ENCODE data around the gene ZAP70. TPM values are rescaled to one million over a fixed set of nuclear protein-coding genes. Genes with fewer than 3 reads are reported as not detected.
"Not testable (repeated sequence)": the region's sequence is repeated elsewhere in the genome, so short reads cannot be mapped to it uniquely, and the experiment has no call there.

The ZAP70 gene
- total RNA-seq, 5 donors from 2014 or later (not counting 1 experiment from before 2014, with no cell fraction given) = 449 to 534 (median 468) TPM

DNA sequence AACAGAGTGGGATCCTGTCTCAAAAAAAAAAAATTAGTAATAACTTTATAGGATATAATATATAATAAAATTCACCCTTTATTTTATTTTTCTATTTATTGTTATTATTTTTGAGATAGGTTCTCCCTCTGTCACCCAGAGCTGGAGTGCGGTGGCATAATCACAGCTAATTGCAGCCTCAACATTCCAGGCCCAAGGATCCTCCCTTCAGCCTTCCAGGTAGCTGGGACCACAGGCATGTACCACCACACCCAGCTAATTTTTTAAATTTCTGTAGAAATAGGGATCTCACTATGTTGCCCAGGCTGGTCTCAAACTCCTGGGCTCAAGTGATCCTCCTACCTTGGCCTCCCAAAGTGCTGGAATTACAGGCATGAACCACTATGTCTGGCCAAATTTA lies 42.9 kb upstream of the ZAP70 start:
- no peak overlapping the region for H3K4me3 ChIP-seq (ENCODE audit: control insufficient read depth in 1 of 2, extremely low read depth in 1 of 2, low read length in 1 of 2)
- Mint-ChIP-seq H3K9me3 (no peaks in the 10 kb centered on the region), H3K27ac (no peak overlapping the region), H3K27me3 (no peaks in the 10 kb centered on the region), H3K36me3 (no peaks in the 10 kb centered on the region), H3K4me3 (no peak overlapping the region), H3K4me1 (peaks cover 0 to under 1% (median 0%) of the 10 kb centered on the region in 3 donors)
- WGBS (ENCODE audit: insufficient coverage) = no CpG with 5 or more reads among the region's 1 CpG
- H3K4me1 ChIP-seq (ENCODE audit: control insufficient read depth in 1 of 2, extremely low read depth in 1 of 2, insufficient read depth in 2 of 2, low read length in 2 of 2) = no peaks in the 10 kb centered on the region
- ChIA-PET CTCF (interaction anchor here in 1 of 2 donors (0.7 kb wide), 1 partner anchor 78 kb away, joined by 3 read pairs; no protein-coding TSS in a partner anchor), POLR2A (no interaction called here)
- H3K27me3 ChIP-seq (replicated peaks in 1 of 2; ENCODE audit: control insufficient read depth in 2 of 2, extremely low read depth in 1 of 2, insufficient read depth in 2 of 2, low read length in 1 of 2) = peaks cover 0 to 3% of the 10 kb centered on the region in 2 experiments
- no peaks in the 10 kb centered on the region for H3K9me3 ChIP-seq
- DNase-seq (no peak), ATAC-seq (replicated peaks in 1 of 4) (no peak)
- H3K27ac ChIP-seq (ENCODE audit: low read length) = no peak overlapping the region
- no peaks in the 10 kb centered on the region for H3K36me3 ChIP-seq (ENCODE audit: control insufficient read depth in 2 of 2, extremely low read depth in 1 of 2, insufficient read depth in 1 of 2, low read length in 1 of 2)

GRCh38 chr2:97671526-97671925 lies 41.9 kb upstream of the ZAP70 start:
- Histone ChIP-seq H3K27me3 (replicated peaks in 1 of 2; ENCODE audit: control insufficient read depth in 2 of 2, extremely low read depth in 1 of 2, insufficient read depth in 2 of 2, low read length in 1 of 2) (peaks cover 0 to 3% of the 10 kb centered on the region in 2 experiments), H3K36me3 (ENCODE audit: control insufficient read depth in 2 of 2, extremely low read depth in 1 of 2, insufficient read depth in 1 of 2, low read length in 1 of 2) (no peaks in the 10 kb centered on the region), H3K27ac (ENCODE audit: low read length) (no peak overlapping the region), H3K4me1 (ENCODE audit: control insufficient read depth in 1 of 2, extremely low read depth in 1 of 2, insufficient read depth in 2 of 2, low read length in 2 of 2) (no peaks in the 10 kb centered on the region), H3K9me3 (no peaks in the 10 kb centered on the region), H3K4me3 (ENCODE audit: control insufficient read depth in 1 of 2, extremely low read depth in 1 of 2, low read length in 1 of 2) (no peak overlapping the region)
- 92% methylated on average over 5 of the region's 7 CpGs for WGBS (ENCODE audit: insufficient coverage)
- no peaks in the 10 kb centered on the region for H3K4me1 Mint-ChIP-seq
- no peak for DNase-seq
- H3K9me3 Mint-ChIP-seq = no peaks in the 10 kb centered on the region
- H3K27ac Mint-ChIP-seq = no peak overlapping the region
- H3K36me3 Mint-ChIP-seq = no peaks in the 10 kb centered on the region
- no peak overlapping the region for H3K4me3 Mint-ChIP-seq
- ChIA-PET POLR2A (no interaction called here), CTCF (no interaction called here)
- ATAC-seq (replicated peaks in 1 of 4) = no peak
- no peaks in the 10 kb centered on the region for H3K27me3 Mint-ChIP-seq

GRCh38 chr2:97672606-97673140 lies 40.7 kb upstream of the ZAP70 start:
- DNase-seq; POLR2A ChIA-PET; H3K9me3 ChIP-seq; H3K4me1 Mint-ChIP-seq; H3K9me3 Mint-ChIP-seq; H3K36me3 ChIP-seq (ENCODE audit: control insufficient read depth in 2 of 2, extremely low read depth in 1 of 2, insufficient read depth in 1 of 2, low read length in 1 of 2); ATAC-seq (replicated peaks in 1 of 4); CTCF ChIA-PET; H3K27me3 ChIP-seq (replicated peaks in 1 of 2; ENCODE audit: control insufficient read depth in 2 of 2, extremely low read depth in 1 of 2, insufficient read depth in 2 of 2, low read length in 1 of 2); H3K27me3 Mint-ChIP-seq; H3K27ac Mint-ChIP-seq; H3K4me1 ChIP-seq (ENCODE audit: control insufficient read depth in 1 of 2, extremely low read depth in 1 of 2, insufficient read depth in 2 of 2, low read length in 2 of 2); H3K36me3 Mint-ChIP-seq; H3K4me3 ChIP-seq (ENCODE audit: control insufficient read depth in 1 of 2, extremely low read depth in 1 of 2, low read length in 1 of 2); H3K4me3 Mint-ChIP-seq; H3K27ac ChIP-seq (ENCODE audit: low read length): not testable (repeated sequence)
- WGBS (ENCODE audit: insufficient coverage) = 79% methylated on average over 3 of the region's 6 CpGs

GRCh38 chr2:97673182-97673914 lies 40.0 kb upstream of the ZAP70 start:
- Mint-ChIP-seq H3K4me3 (no peak overlapping the region), H3K27me3 (no peaks in the 10 kb centered on the region), H3K27ac (no peak overlapping the region), H3K9me3 (no peaks in the 10 kb centered on the region), H3K36me3 (peaks cover 2% of the 10 kb centered on the region), H3K4me1 (no peaks in the 10 kb centered on the region)
- ChIA-PET CTCF (no interaction called here), POLR2A (no interaction called here)
- Histone ChIP-seq H3K27me3 (replicated peaks in 1 of 2; ENCODE audit: control insufficient read depth in 2 of 2, extremely low read depth in 1 of 2, insufficient read depth in 2 of 2, low read length in 1 of 2) (peaks cover 0 to 3% of the 10 kb centered on the region in 2 experiments), H3K27ac (ENCODE audit: low read length) (no peak overlapping the region), H3K4me1 (ENCODE audit: control insufficient read depth in 1 of 2, extremely low read depth in 1 of 2, insufficient read depth in 2 of 2, low read length in 2 of 2) (no peaks in the 10 kb centered on the region), H3K36me3 (ENCODE audit: control insufficient read depth in 2 of 2, extremely low read depth in 1 of 2, insufficient read depth in 1 of 2, low read length in 1 of 2) (no peaks in the 10 kb centered on the region), H3K9me3 (no peaks in the 10 kb centered on the region), H3K4me3 (ENCODE audit: control insufficient read depth in 1 of 2, extremely low read depth in 1 of 2, low read length in 1 of 2) (no peak overlapping the region)
- DNase-seq (no peak), ATAC-seq (replicated peaks in 1 of 4) (no peak)
- 62% methylated on average over 2 of the region's 9 CpGs for WGBS (ENCODE audit: insufficient coverage)

DNA sequence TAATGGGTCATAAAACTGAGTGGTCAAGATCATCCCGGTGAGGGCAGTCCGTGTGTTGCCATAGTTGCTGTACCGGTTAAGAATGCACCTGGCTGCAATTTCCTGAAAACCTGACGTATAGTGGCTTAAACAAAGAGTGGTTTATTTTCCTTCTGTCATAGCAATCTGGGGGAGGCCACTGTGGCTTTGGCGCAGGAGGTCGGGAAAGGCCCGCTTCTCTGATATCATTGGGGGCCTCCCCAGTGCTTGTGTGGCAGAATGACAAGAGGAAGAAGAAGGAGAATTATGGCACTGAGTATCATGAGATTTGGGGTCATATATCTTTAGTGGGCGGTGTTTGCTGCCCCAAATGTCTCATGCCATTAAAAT lies 39.5 kb upstream of the ZAP70 start:
- Histone ChIP-seq H3K27me3 (replicated peaks in 1 of 2; ENCODE audit: control insufficient read depth in 2 of 2, extremely low read depth in 1 of 2, insufficient read depth in 2 of 2, low read length in 1 of 2) (peaks cover 0 to 3% of the 10 kb centered on the region in 2 experiments), H3K27ac (ENCODE audit: low read length) (no peak overlapping the region), H3K4me3 (ENCODE audit: control insufficient read depth in 1 of 2, extremely low read depth in 1 of 2, low read length in 1 of 2) (no peak overlapping the region), H3K4me1 (ENCODE audit: control insufficient read depth in 1 of 2, extremely low read depth in 1 of 2, insufficient read depth in 2 of 2, low read length in 2 of 2) (no peaks in the 10 kb centered on the region), H3K9me3 (no peaks in the 10 kb centered on the region), H3K36me3 (ENCODE audit: control insufficient read depth in 2 of 2, extremely low read depth in 1 of 2, insufficient read depth in 1 of 2, low read length in 1 of 2) (no peaks in the 10 kb centered on the region)
- no peak for DNase-seq
- Mint-ChIP-seq H3K4me1 (no peaks in the 10 kb centered on the region), H3K27ac (no peak overlapping the region), H3K36me3 (peaks cover 2% of the 10 kb centered on the region), H3K9me3 (no peaks in the 10 kb centered on the region), H3K4me3 (no peak overlapping the region), H3K27me3 (no peaks in the 10 kb centered on the region)
- POLR2A ChIA-PET = no interaction called here
- no peak for ATAC-seq (replicated peaks in 1 of 4)
- CTCF ChIA-PET = no interaction called here
- 47% methylated on average over 6 of the region's 8 CpGs for WGBS (ENCODE audit: insufficient coverage)

DNA sequence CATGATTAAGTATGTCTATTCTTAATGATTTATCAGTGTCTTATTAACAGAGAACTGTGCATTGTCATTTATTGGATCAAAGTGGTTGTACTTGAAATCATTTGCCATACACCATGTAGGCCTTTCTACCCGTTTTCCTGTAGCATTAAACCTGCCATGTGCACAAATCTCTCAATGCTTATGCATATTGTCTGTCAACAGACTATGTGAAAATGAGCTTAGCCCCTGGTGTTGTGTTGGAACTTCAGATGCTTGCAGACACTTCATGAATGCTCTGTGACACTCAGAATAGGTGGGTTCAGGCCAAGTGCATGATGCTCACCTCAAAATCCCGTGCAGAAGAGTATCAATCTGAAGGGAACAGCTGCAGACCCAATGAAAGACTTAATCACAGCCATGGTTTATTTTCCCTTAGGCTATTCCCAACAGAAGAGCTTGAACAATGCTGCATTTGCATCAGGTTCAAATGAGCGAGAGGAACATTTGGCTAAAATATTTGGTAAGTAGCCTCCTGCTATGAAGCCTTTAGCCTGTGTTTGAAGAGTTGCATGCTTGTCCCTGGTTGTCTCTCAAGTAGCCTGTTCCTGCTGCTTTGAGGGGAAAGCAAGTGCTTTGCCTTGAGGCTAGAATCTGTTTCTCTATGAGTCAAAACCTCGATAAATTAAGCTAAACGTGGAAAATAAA lies 37.8 kb upstream of the ZAP70 start:
- 56% methylated on average over 2 of the region's 5 CpGs for WGBS (ENCODE audit: insufficient coverage)
- POLR2A ChIA-PET = interaction anchor here (0.6 to 0.7 kb wide), 2 partner anchors 13 to 43 kb away, joined by 4 to 9 read pairs; no protein-coding TSS in a partner anchor
- no peaks in the 10 kb centered on the region for H3K9me3 Mint-ChIP-seq

More for the DNA sequence above, 37.8 kb upstream of the ZAP70 start:
- H3K36me3 Mint-ChIP-seq = peaks cover 2% of the 10 kb centered on the region
- no peaks in the 10 kb centered on the region for H3K4me1 Mint-ChIP-seq
- no peaks in the 10 kb centered on the region for H3K9me3 ChIP-seq
- DNase-seq (no peak), ATAC-seq (replicated peaks in 1 of 4) (no peak)
- H3K27ac Mint-ChIP-seq = no peak overlapping the region
- CTCF ChIA-PET = interaction anchor here in 1 of 2 donors (0.6 to 0.7 kb wide), 2 partner anchors 10 to 87 kb away, joined by 3 to 7 read pairs; no protein-coding TSS in a partner anchor
- H3K4me1 ChIP-seq (ENCODE audit: control insufficient read depth in 1 of 2, extremely low read depth in 1 of 2, insufficient read depth in 2 of 2, low read length in 2 of 2) = no peaks in the 10 kb centered on the region
- no peak overlapping the region for H3K27ac ChIP-seq (ENCODE audit: low read length)
- peaks cover 0 to 3% of the 10 kb centered on the region in 2 experiments for H3K27me3 ChIP-seq (replicated peaks in 1 of 2; ENCODE audit: control insufficient read depth in 2 of 2, extremely low read depth in 1 of 2, insufficient read depth in 2 of 2, low read length in 1 of 2)
- H3K4me3 ChIP-seq (ENCODE audit: control insufficient read depth in 1 of 2, extremely low read depth in 1 of 2, low read length in 1 of 2) = no peak overlapping the region
- no peak overlapping the region for H3K4me3 Mint-ChIP-seq
- H3K27me3 Mint-ChIP-seq = no peaks in the 10 kb centered on the region
- H3K36me3 ChIP-seq (ENCODE audit: control insufficient read depth in 2 of 2, extremely low read depth in 1 of 2, insufficient read depth in 1 of 2, low read length in 1 of 2) = no peaks in the 10 kb centered on the region

Data from T-cell (primary cell).